NB4 (cell line): ENCODE data around the gene TLCD3B.

Experiments
- DNase-seq: peaks from one replicate; pipeline ENCODE4 v3.0.0; 2010; ENCODE audit warnings: low read depth
- H3K4me3 ChIP-seq: one replicate; pipeline ENCODE4 v1.5.1; 2011; ENCODE audit warnings: mild to moderate bottlenecking, low read depth, low read length, moderate library complexity
- MYC ChIP-seq: IDR thresholded peaks from 2 replicates; pipeline ENCODE4 v1.6.1; 2011; ENCODE audit warnings: low read depth, low read length
- POLR2A ChIP-seq: IDR thresholded peaks from 2 replicates; pipeline ENCODE4 v1.6.1; 2011; ENCODE audit warnings: mild to moderate bottlenecking; ENCODE audit not compliant: insufficient read length; ENCODE audit errors: extremely low read depth
- TF ChIP-seq, protein P1 (sequence below): IDR thresholded peaks from one replicate; pipeline ENCODE4 v1.5.1; 2012; ENCODE audit warnings: low read depth, low read length
- TF ChIP-seq, protein P2 (sequence below): IDR thresholded peaks from 2 replicates; pipeline ENCODE4 v1.6.1; 2011; ENCODE audit warnings: low read depth, low read length

Gene TLCD3B

DNA sequence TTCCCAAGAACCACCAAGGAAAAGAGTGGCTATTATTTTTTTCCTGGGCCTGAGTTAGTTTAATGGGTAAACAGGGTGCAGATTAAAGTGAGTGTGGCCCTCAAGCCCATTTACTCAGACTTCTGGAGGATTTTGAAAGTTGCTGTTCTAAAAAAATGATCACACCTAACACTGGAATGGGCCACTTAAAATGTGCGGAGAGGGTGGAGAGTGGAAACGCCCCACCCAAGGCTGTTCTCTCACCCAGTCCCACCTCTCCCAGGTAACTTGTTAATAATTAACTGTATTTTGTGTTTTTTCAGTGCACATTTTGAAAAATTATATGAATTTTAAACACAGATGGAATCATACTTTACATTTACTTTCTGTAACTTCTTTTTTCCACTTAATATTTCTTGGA, 41.0 kb downstream of the TLCD3B start:
- no peak for DNase-seq
- H3K4me3 ChIP-seq: no peak overlapping the region
- TF ChIP-seq, protein P1, sequence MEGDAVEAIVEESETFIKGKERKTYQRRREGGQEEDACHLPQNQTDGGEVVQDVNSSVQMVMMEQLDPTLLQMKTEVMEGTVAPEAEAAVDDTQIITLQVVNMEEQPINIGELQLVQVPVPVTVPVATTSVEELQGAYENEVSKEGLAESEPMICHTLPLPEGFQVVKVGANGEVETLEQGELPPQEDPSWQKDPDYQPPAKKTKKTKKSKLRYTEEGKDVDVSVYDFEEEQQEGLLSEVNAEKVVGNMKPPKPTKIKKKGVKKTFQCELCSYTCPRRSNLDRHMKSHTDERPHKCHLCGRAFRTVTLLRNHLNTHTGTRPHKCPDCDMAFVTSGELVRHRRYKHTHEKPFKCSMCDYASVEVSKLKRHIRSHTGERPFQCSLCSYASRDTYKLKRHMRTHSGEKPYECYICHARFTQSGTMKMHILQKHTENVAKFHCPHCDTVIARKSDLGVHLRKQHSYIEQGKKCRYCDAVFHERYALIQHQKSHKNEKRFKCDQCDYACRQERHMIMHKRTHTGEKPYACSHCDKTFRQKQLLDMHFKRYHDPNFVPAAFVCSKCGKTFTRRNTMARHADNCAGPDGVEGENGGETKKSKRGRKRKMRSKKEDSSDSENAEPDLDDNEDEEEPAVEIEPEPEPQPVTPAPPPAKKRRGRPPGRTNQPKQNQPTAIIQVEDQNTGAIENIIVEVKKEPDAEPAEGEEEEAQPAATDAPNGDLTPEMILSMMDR: no peak
- TF ChIP-seq MYC (no peak), POLR2A (no peak)
- TF ChIP-seq, protein P2, sequence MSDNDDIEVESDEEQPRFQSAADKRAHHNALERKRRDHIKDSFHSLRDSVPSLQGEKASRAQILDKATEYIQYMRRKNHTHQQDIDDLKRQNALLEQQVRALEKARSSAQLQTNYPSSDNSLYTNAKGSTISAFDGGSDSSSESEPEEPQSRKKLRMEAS: no peak

DNA sequence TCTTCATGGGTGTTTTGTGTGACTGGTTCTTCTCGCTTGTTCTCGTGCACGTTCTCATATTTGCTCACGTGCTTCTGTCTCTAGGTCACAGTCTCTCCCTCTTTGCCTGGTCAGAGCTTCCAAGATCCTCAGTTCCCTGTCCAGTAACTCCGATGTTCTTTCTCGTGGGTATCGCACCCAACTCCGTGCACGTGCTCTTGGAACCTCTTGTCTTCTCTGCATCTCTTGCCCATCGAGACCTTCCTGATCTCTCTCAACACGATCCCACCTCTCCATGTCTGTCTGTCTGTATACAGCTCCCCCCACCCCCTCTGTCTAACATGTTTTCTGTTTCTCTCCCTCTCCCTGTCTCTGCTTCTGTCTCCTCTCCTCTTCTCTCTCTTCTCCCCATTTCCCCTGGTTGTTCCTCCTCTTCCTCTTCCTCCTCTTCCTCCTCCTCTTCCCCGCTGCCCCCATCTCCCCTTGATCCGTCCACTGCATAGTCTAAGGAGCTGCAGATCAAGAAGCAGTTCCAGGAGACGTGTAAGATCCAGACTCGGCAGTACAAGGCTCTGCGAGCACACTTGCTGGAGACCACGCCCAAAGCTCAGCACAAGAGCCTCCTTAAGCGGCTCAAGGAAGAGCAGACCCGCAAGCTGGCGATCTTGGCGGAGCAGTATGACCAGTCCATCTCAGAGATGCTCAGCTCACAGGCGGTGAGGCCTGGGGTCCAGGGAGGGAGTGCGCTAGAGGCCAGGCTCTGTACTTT, 41.8 kb downstream of the TLCD3B start:
- no peak overlapping the region for H3K4me3 ChIP-seq
- TF ChIP-seq, protein P1: no peak
- TF ChIP-seq, protein P2: no peak
- TF ChIP-seq MYC (no peak), POLR2A (no peak)
- DNase-seq: no peak

- H3K4me3 ChIP-seq: no peak overlapping the region
- no peak for DNase-seq
- TF ChIP-seq, protein P1: no peak
Observed at GRCh38 chr16:29988346-29989075, 42.6 kb downstream of the TLCD3B start.

DNA sequence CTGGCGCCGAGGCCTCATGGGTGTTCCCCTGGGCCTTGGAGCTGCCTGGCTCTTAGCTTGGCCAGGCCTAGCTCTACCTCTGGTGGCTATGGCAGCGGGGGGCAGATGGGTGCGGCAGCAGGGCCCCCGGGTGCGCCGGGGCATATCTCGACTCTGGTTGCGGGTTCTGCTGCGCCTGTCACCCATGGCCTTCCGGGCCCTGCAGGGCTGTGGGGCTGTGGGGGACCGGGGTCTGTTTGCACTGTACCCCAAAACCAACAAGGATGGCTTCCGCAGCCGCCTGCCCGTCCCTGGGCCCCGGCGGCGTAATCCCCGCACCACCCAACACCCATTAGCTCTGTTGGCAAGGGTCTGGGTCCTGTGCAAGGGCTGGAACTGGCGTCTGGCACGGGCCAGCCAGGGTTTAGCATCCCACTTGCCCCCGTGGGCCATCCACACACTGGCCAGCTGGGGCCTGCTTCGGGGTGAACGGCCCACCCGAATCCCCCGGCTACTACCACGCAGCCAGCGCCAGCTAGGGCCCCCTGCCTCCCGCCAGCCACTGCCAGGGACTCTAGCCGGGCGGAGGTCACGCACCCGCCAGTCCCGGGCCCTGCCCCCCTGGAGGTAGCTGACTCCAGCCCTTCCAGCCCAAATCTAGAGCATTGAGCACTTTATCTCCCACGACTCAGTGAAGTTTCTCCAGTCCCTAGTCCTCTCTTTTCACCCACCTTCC, 43.5 kb downstream of the TLCD3B start:
- TF ChIP-seq POLR2A: no peak
- TF ChIP-seq, protein P1: no peak
- TF ChIP-seq, protein P2: no peak
- TF ChIP-seq MYC: no peak
- no peak overlapping the region for H3K4me3 ChIP-seq
- DNase-seq: no peak

DNA sequence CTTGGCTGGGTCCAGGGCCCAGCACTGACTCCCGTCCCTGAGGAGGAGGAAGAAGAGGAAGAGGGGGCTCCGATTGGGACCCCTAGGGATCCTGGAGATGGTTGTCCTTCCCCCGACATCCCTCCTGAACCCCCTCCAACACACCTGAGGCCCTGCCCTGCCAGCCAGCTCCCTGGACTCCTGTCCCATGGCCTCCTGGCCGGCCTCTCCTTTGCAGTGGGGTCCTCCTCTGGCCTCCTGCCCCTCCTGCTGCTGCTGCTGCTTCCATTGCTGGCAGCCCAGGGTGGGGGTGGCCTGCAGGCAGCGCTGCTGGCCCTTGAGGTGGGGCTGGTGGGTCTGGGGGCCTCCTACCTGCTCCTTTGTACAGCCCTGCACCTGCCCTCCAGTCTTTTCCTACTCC, 44.1 kb downstream of the TLCD3B start:
- TF ChIP-seq POLR2A: no peak
- TF ChIP-seq, protein P2: no peak
- TF ChIP-seq, protein P1: no peak
- no peak for TF ChIP-seq MYC
- H3K4me3 ChIP-seq: no peak overlapping the region
- no peak for DNase-seq
